Jurkat, Clone E6-1 (cell line): ENCODE results near the gene CBLC.

Experiments used
- DNase-seq: peaks from one replicate; pipeline ENCODE4 v3.0.0-alpha.2; 2011; ENCODE audit warnings: low read depth, low spot score
- H3K4me3 ChIP-seq: 2 replicates; pipeline ENCODE4 v1.5.1; 2011; ENCODE audit warnings: mild to moderate bottlenecking, low read length, control low read depth, moderate library complexity

Gene CBLC

GRCh38 chr19:44785993-44786392 lies 8.3 kb downstream of the CBLC start:
- no peak for DNase-seq
- H3K4me3 ChIP-seq: no peak overlapping the region

DNA sequence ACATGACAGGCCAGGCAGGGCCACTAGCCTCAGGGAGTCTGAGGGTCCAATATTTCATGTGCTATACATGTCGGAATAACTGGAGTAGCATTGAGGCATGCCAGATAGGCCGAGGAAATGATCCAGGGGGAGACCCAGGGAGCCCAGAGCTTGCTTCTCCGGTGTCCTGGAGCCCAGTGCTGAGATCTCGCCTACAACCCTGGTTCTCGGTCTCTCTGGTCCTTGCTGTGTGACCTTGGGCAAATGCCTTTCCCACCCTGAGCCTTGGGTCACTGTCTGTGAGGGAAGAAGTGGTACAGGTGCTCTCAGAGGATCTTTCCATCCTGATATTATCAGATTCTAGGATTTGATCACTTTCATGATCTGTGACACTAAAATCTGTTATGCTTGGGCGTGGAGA lies 11.3 kb downstream of the CBLC start:
- no peak for DNase-seq
- H3K4me3 ChIP-seq: no peak overlapping the region

DNA sequence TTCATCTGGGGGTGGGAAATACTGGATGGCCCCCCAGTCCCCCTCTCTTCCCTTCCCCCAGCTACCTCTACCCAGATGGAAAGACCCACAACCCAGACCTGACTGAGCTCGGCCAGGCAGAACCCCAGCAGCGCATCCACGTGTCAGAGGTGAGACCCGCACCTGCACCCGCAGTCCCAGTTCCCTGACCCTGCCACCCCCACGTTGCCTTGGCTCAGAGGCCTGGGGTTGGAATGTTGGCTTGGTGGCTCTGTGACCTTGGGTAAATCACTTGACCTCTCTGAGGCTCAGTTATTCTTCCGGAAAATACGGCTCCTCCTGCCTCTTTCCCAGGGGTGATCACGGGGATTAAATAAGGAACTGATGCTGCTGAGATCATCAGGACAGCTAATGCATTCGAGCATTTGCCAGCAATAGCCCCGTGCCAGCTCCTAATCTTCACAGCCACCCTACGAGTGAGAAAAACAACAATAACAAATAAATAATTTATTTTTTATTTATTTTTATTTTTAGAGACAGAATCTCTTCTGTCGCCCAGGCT lies 12.3 kb downstream of the CBLC start:
- H3K4me3 ChIP-seq: no peak overlapping the region
- no peak for DNase-seq

DNA sequence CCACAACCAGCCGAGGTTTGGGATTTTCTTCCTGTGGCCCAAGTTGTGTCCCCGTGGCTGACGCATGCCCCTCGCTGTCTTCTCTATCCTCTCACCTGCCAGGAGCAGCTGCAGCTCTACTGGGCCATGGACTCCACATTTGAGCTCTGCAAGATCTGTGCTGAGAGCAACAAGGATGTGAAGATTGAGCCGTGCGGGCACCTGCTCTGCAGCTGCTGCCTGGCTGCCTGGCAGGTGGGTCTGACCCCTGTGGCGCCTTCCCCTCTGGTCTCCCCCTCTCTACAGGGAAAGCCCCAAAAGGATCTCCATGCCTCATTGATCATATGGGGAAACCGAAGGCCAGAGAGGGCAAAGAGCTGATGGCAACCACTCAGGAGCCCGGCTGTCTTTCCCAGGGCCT lies 14.6 kb downstream of the CBLC start:
- no peak for DNase-seq
- H3K4me3 ChIP-seq: no peak overlapping the region

DNA sequence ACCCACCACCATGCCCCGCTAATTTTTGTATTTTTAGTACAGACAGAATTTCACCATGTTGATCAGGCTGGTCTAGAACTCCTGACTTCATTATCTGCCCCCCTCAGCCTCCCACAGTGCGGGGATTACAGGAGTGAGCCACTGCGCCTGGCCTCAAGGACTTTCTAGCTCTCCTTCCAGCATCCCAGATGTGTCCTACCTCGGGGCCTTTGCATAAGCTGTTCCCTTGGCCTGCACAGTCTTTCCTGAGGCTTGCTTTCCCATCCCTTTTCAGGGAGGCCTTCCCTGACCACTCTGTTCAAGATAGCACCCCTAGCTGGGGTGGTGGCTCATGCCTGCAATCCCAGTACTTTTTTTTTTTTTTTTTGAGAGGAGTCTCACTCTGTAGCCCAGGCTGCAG lies 16.9 kb downstream of the CBLC start:
- no peak for DNase-seq
- no peak overlapping the region for H3K4me3 ChIP-seq

DNA sequence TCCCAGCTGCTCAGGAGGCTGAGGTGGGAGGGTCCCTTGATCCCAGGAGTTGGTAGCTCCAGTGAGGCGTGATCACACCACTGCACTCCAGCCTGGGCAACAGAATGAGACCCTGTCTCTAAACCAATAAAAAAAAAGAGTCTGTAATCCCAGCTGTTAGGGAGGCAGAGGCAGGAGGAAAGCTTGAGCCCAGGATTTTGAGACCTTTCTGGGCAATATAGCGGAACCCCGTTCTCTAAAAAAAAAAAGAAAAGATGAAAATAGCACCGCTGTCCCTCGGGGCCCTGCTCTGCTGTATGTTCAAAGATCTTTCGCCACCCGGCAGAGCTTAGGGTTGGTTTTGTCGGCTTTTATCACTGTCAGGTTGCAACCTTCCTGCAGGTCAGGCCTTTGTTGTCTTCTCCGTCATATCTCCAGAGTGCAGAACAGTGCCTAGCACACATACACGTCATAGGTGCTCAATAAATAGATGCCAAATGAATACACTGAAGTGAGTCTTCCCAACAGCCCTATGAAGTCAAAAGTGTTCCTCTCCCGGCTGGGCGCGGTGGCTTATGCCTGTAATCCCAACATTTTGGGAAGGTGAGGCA lies 17.8 kb downstream of the CBLC start:
- DNase-seq: no peak
- no peak overlapping the region for H3K4me3 ChIP-seq

DNA sequence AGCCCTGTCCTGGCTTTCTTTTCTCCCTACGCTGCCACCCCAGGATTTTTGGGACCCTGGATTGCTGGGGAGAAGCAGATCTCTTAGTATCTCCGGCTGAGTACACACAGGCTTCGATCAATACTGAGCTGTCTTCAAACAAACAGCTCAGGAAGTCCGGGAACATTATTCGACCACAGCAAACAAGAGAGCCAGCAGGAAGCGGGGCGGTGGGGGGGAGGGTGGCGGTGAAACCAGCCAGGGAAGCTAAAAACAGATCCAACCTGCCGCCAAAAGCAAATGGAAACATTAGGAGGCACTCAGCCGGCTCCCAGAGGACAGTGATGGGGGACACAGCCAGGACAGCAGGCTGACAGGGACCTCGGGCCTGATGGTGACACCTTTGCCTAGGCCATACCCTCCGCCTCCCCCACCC lies 19.0 kb downstream of the CBLC start:
- peak; percentile 54 for DNase-seq
- no peak overlapping the region for H3K4me3 ChIP-seq

- DNase-seq: no peak
- H3K4me3 ChIP-seq: no peak overlapping the region
These were observed 22.1 kb downstream of the CBLC start for GRCh38 chr19:44799627-44800346.

DNA sequence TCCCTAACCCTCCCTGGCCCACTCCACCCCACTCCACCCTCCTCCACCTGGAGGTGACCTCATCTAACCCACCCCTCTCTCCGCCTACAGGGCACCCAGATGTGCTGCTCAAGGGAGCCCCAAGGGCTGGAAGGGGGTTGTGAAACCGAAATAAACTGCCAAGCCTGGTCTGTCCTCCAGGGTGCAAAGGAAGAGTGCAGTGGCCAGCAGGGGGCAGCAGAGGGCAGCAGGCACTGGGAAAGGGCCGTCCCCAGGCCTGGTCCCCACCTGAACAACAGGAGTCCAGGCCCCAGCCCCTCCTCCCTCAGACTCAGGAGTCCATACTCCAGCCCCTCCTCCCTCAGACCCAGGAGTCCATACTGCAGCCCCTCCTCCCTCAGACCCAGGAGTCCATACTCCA lies 22.8 kb downstream of the CBLC start:
- peak; percentile 74 for DNase-seq
- H3K4me3 ChIP-seq: no peak overlapping the region

- no peak overlapping the region for H3K4me3 ChIP-seq
- DNase-seq: no peak
These were observed 26.0 kb downstream of the CBLC start for GRCh38 chr19:44803442-44804428.

GRCh38 chr19:44806291-44806690 lies 28.6 kb downstream of the CBLC start:
- DNase-seq: no peak

GRCh38 chr19:44807162-44807561 lies 29.5 kb downstream of the CBLC start:
- no peak overlapping the region for H3K4me3 ChIP-seq
- DNase-seq: no peak

More at GRCh38 chr19:44806291-44806690, 28.6 kb downstream of the CBLC start:
- H3K4me3 ChIP-seq: no peak overlapping the region

DNA sequence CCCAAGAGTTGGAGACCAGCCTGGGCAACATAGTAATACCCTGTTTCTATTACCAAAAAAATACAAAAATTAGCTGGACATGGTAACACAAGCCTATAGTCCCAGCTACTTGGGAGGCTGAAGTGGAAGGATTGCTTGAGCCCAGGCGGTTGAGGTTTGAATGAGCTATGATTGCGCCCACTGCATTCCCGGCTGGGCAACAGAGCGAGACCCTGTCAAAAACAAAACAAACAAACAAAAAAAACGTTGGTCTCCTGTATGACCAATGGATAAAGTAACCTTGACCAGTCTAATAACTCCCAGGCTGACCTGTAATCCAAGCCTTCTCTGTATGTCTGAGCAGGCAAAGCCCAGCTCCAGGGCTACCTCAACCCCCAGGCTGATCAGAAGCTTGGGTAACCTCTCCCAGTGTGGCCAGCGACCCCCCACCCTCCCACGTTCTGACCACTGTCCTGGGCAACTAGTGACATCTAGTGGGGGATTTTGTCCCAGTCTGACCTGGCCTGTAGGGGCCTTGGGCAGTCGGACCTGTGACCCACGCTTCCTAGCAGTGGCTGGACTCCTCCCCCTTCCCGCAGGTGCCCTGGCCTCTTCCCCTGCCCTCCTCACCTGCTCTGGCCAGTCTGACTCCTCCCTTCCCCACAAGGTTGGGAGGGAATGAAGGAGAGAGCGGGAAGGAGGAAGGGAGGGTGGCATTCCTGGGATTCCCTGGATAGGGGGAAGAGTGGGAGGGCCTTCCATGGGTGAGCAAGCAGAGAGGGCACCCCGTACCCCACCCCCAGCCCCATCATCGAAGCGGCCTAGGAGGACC lies 30.2 kb downstream of the CBLC start:
- no peak for DNase-seq
- H3K4me3 ChIP-seq: no peak overlapping the region

DNA sequence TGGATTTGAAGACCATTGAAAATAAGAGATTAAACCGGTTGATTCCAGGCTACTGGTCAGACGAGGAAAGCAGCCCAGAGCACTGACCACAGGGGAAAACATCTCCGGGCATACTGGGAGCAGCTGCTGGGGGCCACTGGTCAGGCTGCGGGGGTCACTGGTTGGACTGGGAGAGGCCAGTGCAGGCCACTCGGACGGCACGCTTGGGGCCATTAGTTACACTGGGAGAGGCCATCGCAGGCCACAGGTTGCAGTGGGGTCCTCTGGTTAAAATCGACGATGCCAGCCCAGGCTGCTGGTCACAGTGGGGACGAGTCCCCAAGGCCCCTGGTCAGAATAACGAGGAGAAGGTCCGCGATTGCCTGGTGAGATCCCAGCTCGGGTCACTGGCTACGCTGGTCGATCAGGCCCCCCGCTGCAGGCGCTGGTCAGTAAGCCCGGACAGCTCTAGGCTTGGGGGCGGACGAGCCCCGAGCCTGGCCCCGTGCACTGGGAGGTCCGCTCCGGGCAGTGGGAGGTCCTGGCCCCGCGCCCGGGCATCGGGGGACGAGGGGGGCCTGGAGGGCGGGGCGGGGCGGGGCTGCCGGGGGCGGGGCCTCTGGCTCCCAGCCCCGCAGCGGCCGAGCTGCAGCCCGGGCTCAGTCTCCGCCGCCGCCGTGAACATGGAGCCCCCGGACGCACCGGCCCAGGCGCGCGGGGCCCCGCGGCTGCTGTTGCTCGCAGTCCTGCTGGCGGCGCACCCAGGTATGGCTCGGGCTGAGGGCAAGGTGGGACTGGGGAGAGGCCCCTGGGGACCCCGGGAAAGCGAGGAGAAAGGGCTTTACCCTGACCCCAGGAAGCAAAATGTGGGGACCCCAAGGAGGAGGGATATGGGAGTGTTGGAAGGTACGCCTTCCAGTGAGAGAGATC lies 31.0 kb downstream of the CBLC start, which contains the start of gene BCAM:
Gene BCAM, plus strand, starts transcription at position 641 of the 909 bp plus-strand sequence. Its CDS starts 22 bp downstream, at position 663.
- no peak for DNase-seq
- no peak within 1 kb of the TSS for H3K4me3 ChIP-seq

DNA sequence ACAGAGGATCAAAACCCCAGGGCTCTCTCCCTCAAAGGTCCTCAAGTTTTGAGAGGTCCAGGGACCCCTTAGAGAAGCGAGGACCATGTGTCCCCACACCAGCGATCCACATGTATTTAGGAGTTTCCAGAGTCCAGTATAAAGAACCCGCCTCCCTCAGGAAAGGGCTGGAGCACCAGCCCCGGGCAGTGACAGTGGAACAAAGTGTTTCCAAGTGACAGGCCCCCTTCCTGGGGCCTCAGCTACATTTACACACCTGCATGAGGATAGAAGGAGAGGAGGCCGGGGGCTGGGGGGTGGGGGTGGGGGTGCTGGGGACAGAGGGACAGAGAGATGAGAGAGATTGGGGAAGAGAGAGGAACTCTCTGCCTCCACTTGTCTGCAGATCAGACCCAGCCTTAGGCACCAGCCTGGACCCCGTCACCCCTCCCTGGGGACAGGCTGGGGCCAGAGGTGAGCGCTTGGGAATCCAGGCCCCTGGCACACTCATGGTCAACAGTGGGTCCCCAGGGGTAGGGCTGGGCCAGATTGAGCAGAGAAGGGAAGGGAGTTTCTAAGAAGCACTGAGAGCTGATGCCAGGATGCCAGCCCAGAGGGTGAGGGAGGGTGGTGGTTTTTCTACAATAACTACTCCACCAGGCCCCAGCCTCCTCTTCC lies 32.0 kb downstream of the CBLC start:
- DNase-seq: no peak
- H3K4me3 ChIP-seq: no peak overlapping the region

DNA sequence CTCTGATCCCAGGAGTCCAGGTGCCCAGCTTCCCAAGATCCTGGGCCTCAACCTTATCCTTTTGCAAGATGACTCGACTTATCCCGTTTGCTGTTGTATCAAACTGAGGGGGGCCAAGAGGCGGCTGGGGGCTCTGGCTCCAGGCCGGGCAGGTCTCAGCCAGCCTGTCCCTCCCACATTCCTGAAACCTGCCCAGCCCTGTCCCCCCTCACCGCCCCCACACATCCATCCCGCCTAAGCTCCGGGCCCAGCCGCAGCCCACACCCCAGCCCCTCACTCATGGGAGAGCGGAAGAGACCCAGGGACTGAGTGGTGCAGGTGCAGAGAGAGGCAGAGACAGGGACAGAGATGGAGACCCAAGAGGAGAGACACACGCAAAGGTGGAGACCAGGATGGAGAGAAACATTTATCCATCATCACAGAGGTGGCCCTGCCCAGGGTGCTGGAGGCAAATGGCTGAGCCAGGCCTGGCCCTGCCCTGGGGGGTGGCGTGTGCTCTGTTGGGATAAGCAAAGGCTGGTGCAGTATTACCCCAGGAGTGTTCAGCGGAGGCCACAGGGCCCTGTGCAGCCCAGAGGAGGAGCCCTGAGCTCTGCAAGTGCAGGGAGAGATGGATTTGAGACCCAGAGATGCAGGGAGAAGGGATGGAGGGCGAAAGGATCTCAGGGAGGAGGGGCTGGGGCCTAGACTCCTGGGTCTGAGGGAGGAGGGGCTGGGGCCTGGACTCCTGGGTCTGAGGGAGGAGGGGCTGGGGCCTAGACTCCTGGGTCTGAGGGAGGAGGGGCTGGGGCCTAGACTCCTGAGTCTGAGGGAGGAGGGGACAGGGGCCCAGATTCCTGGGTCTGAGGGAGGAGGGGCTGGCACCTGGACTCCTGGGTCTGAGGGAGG lies 32.8 kb downstream of the CBLC start:
- H3K4me3 ChIP-seq: no peak overlapping the region
- no peak for DNase-seq

- no peak for DNase-seq
- no peak overlapping the region for H3K4me3 ChIP-seq
These were observed 33.4 kb downstream of the CBLC start for GRCh38 chr19:44811122-44811419.
